IMR-90 (cell line): Measurements from ENCODE around the gene MEGF11.

Experiments used
- CEBPB ChIP-seq: IDR thresholded peaks from 2 replicates; pipeline ENCODE4 v1.6.1; 2012; ENCODE audit warnings: low read depth, low read length, improper control_type of control experiment
- CTCF ChIP-seq: conservative IDR thresholded peaks from 2 replicates; pipeline ENCODE4 v1.5.1; 2012; ENCODE audit warnings: mild to moderate bottlenecking, low read depth, low read length, improper control_type of control experiment
- POLR2A ChIP-seq: IDR thresholded peaks from 2 replicates; pipeline ENCODE4 v1.6.1; 2012; ENCODE audit warnings: mild to moderate bottlenecking, low read depth, low read length
- RAD21 ChIP-seq: IDR thresholded peaks from 2 replicates; pipeline ENCODE4 v1.6.1; 2012; ENCODE audit warnings: low read length, improper control_type of control experiment
- RCOR1 ChIP-seq: IDR thresholded peaks from 2 replicates; pipeline ENCODE4 v1.6.1; 2012; ENCODE audit warnings: mild to moderate bottlenecking, low read length, improper control_type of control experiment; ENCODE audit not compliant: insufficient replicate concordance
- SMC3 ChIP-seq: fragments of 150-350 bp; IDR thresholded peaks from 2 replicates; pipeline ENCODE4 v1.6.1; 2016; ENCODE audit warnings: low read depth, mild to moderate bottlenecking, antibody characterized with exemption, low read length, moderate library complexity
- TF ChIP-seq, protein P1 (sequence below): fragments of 150-350 bp; IDR thresholded peaks from 2 replicates; pipeline ENCODE4 v1.6.1; 2017; ENCODE audit warnings: mild to moderate bottlenecking, antibody characterized with exemption, low read length, low read depth

DNA sequence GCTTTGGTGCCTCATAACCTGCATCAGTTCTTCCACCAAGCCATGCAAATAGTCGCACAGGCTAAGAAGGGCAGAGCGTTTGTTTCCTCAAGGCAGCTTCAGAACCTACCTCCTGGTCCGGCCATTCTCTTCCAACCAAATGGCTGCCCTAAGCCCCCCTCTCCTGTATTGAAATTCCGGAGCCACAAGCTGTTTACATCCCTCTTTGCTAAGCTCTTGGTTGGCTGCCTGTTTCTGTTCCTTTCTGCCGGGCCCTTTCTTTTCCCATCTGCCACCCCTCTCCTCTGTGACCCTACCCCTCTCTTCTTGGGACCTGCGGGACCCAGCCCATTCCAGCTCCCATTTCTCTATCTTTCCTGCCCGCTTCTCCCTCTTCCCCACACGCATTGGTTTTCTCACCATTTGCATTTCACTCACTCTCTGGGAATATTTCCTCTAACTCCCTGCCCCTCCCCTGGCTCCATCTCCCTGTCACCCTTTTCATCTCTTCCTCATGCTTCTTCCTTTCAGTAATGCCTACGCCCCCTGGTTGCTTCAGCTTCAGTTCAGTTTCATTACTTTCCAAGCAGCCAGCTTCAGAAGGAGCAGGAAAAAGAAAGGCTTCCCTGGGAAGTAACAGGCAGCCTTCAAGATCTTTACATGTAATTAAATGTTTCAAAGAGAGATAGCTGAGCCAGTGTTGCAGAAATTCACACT, 270.8 kb downstream of the MEGF11 start:
- TF ChIP-seq POLR2A = no peak
- no peak for TF ChIP-seq SMC3
- no peak for TF ChIP-seq CTCF
- TF ChIP-seq RCOR1 = no peak
- no peak for TF ChIP-seq CEBPB
- TF ChIP-seq, protein P1, sequence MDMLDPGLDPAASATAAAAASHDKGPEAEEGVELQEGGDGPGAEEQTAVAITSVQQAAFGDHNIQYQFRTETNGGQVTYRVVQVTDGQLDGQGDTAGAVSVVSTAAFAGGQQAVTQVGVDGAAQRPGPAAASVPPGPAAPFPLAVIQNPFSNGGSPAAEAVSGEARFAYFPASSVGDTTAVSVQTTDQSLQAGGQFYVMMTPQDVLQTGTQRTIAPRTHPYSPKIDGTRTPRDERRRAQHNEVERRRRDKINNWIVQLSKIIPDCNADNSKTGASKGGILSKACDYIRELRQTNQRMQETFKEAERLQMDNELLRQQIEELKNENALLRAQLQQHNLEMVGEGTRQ = no peak
- TF ChIP-seq RAD21 = no peak
